ENCODE results near the gene MLPH. TPM values are rescaled to one million over a fixed set of nuclear protein-coding genes. Genes with fewer than 3 reads are reported as not detected.
A peak's percentile ranks its signal among the peaks of the same experiment; 100 is the strongest.

The MLPH gene
- total and polyA plus RNA-seq, 2 of the 13 experiments (the other 11 are each of a cell fraction or from before 2014, with no cell fraction given): 0.12 TPM; not detected in 1

- TF ChIP-seq TBX2 (CRISPR knock-in tag; IDR thresholded peaks at IDR 0.05; ENCODE audit: borderline replicate concordance) (no peak), NFIB (CRISPR knock-in tag; IDR thresholded peaks at IDR 0.05; ENCODE audit: borderline replicate concordance) (no peak), ZNF546 (CRISPR knock-in tag; conservative IDR thresholded peaks at IDR 0.05) (no peak), ASH2L (IDR thresholded peaks at IDR 0.05; ENCODE audit: insufficient read length, low read depth, low read length) (no peak), ZNF784 (CRISPR knock-in tag; IDR thresholded peaks at IDR 0.05; ENCODE audit: borderline replicate concordance) (no peak), SOX13 (IDR thresholded peaks at IDR 0.05) (no peak), SOX13 (CRISPR knock-in tag; conservative IDR thresholded peaks at IDR 0.05 in 1 of 2, IDR thresholded peaks at IDR 0.05 in 1 of 2) (peak in 1 of 2 experiments; percentile 30; a peak in 2 of 4 replicates), ZFP62 (CRISPR knock-in tag; IDR thresholded peaks at IDR 0.05) (no peak), ZBTB25 (CRISPR knock-in tag; IDR thresholded peaks at IDR 0.05) (no peak), CHD4 (IDR thresholded peaks at IDR 0.05; ENCODE audit: borderline replicate concordance, low read length) (no peak), SP5 (CRISPR knock-in tag; IDR thresholded peaks at IDR 0.05; ENCODE audit: borderline replicate concordance, low read depth) (no peak)
- TF ChIP-seq, protein P1, sequence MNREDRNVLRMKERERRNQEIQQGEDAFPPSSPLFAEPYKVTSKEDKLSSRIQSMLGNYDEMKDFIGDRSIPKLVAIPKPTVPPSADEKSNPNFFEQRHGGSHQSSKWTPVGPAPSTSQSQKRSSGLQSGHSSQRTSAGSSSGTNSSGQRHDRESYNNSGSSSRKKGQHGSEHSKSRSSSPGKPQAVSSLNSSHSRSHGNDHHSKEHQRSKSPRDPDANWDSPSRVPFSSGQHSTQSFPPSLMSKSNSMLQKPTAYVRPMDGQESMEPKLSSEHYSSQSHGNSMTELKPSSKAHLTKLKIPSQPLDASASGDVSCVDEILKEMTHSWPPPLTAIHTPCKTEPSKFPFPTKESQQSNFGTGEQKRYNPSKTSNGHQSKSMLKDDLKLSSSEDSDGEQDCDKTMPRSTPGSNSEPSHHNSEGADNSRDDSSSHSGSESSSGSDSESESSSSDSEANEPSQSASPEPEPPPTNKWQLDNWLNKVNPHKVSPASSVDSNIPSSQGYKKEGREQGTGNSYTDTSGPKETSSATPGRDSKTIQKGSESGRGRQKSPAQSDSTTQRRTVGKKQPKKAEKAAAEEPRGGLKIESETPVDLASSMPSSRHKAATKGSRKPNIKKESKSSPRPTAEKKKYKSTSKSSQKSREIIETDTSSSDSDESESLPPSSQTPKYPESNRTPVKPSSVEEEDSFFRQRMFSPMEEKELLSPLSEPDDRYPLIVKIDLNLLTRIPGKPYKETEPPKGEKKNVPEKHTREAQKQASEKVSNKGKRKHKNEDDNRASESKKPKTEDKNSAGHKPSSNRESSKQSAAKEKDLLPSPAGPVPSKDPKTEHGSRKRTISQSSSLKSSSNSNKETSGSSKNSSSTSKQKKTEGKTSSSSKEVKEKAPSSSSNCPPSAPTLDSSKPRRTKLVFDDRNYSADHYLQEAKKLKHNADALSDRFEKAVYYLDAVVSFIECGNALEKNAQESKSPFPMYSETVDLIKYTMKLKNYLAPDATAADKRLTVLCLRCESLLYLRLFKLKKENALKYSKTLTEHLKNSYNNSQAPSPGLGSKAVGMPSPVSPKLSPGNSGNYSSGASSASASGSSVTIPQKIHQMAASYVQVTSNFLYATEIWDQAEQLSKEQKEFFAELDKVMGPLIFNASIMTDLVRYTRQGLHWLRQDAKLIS (CRISPR knock-in tag; IDR thresholded peaks at IDR 0.05): no peak
- TF ChIP-seq, protein P2, sequence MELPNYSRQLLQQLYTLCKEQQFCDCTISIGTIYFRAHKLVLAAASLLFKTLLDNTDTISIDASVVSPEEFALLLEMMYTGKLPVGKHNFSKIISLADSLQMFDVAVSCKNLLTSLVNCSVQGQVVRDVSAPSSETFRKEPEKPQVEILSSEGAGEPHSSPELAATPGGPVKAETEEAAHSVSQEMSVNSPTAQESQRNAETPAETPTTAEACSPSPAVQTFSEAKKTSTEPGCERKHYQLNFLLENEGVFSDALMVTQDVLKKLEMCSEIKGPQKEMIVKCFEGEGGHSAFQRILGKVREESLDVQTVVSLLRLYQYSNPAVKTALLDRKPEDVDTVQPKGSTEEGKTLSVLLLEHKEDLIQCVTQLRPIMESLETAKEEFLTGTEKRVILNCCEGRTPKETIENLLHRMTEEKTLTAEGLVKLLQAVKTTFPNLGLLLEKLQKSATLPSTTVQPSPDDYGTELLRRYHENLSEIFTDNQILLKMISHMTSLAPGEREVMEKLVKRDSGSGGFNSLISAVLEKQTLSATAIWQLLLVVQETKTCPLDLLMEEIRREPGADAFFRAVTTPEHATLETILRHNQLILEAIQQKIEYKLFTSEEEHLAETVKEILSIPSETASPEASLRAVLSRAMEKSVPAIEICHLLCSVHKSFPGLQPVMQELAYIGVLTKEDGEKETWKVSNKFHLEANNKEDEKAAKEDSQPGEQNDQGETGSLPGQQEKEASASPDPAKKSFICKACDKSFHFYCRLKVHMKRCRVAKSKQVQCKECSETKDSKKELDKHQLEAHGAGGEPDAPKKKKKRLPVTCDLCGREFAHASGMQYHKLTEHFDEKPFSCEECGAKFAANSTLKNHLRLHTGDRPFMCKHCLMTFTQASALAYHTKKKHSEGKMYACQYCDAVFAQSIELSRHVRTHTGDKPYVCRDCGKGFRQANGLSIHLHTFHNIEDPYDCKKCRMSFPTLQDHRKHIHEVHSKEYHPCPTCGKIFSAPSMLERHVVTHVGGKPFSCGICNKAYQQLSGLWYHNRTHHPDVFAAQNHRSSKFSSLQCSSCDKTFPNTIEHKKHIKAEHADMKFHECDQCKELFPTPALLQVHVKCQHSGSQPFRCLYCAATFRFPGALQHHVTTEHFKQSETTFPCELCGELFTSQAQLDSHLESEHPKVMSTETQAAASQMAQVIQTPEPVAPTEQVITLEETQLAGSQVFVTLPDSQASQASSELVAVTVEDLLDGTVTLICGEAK (IDR thresholded peaks at IDR 0.05): no peak
- TF ChIP-seq, protein P2 (CRISPR knock-in tag; IDR thresholded peaks at IDR 0.05): no peak
Measured at GRCh38 chr2:237603718-237604362, 116.8 kb downstream of the MLPH start (continued).
